GM21786 (cell line): ENCODE data around the gene NPHP4.

Source experiments
- ATAC-seq: cut with Tn5 transposase; IDR thresholded peaks from one replicate; pipeline ENCODE4 v1.9.1; 2021; ENCODE audit not compliant: unreplicated experiment

Gene NPHP4

GRCh38 chr1:5914676-5915365 lies 77.4 kb downstream of the NPHP4 start:
- no peak for ATAC-seq

GRCh38 chr1:5913876-5914275 lies 78.3 kb downstream of the NPHP4 start:
- ATAC-seq = no peak

GRCh38 chr1:5913078-5913845 lies 79.0 kb downstream of the NPHP4 start:
- no peak for ATAC-seq

GRCh38 chr1:5911871-5912271 lies 80.4 kb downstream of the NPHP4 start:
- ATAC-seq = no peak

- ATAC-seq = no peak
Measured at GRCh38 chr1:5911157-5911556, 81.1 kb downstream of the NPHP4 start.

GRCh38 chr1:5910666-5911065 lies 81.6 kb downstream of the NPHP4 start:
- no peak for ATAC-seq

- no peak for ATAC-seq
Measured at GRCh38 chr1:5910276-5910620, 82.0 kb downstream of the NPHP4 start.

GRCh38 chr1:5909576-5910275 lies 82.5 kb downstream of the NPHP4 start:
- ATAC-seq = no peak

GRCh38 chr1:5908461-5909375 lies 83.5 kb downstream of the NPHP4 start:
- no peak for ATAC-seq

GRCh38 chr1:5907966-5908365 lies 84.3 kb downstream of the NPHP4 start:
- no peak for ATAC-seq

GRCh38 chr1:5907386-5907785 lies 84.8 kb downstream of the NPHP4 start:
- no peak for ATAC-seq

GRCh38 chr1:5906966-5907365 lies 85.3 kb downstream of the NPHP4 start:
- ATAC-seq = no peak

- ATAC-seq = no peak
Measured at GRCh38 chr1:5906116-5906515, 86.1 kb downstream of the NPHP4 start.

GRCh38 chr1:5905436-5905835 lies 86.8 kb downstream of the NPHP4 start:
- ATAC-seq = no peak

GRCh38 chr1:5904551-5904950 lies 87.7 kb downstream of the NPHP4 start:
- ATAC-seq = no peak

GRCh38 chr1:5903680-5904079 lies 88.5 kb downstream of the NPHP4 start:
- no peak for ATAC-seq

- ATAC-seq = no peak
Measured at GRCh38 chr1:5903031-5903430, 89.2 kb downstream of the NPHP4 start.

- no peak for ATAC-seq
Measured at GRCh38 chr1:5901841-5902240, 90.4 kb downstream of the NPHP4 start.

- ATAC-seq = no peak
Measured at GRCh38 chr1:5901150-5901549, 91.1 kb downstream of the NPHP4 start.

GRCh38 chr1:5898266-5898665 lies 94.0 kb downstream of the NPHP4 start:
- ATAC-seq = no peak
